Nephron progenitor cell (in vitro differentiated cells): ENCODE results near the gene NCKAP5.

ENCODE experiments used
- DNase-seq: peaks from one replicate; pipeline ENCODE4 v3.0.0; 2021
- H3K27ac Mint-ChIP-seq: 2 replicates; pipeline ENCODE4 v1.8.0; 2021; ENCODE audit warnings: mild to moderate bottlenecking, moderate library complexity, mixed read lengths
- H3K27me3 Mint-ChIP-seq: 2 replicates; pipeline ENCODE4 v1.8.0; 2021; ENCODE audit warnings: mild to moderate bottlenecking, low read depth, mixed read lengths; ENCODE audit not compliant: poor library complexity
- H3K36me3 Mint-ChIP-seq: 2 replicates; pipeline ENCODE4 v1.8.0; 2021; ENCODE audit warnings: low read depth, mixed read lengths
- H3K4me1 Mint-ChIP-seq: 2 replicates; pipeline ENCODE4 v1.8.0; 2021; ENCODE audit warnings: mixed read lengths
- H3K4me3 Mint-ChIP-seq: 2 replicates; pipeline ENCODE4 v1.8.0; 2021; ENCODE audit warnings: mild to moderate bottlenecking, moderate library complexity, mixed read lengths
- H3K9me3 Mint-ChIP-seq: 2 replicates; pipeline ENCODE4 v1.8.0; 2021; ENCODE audit warnings: mild to moderate bottlenecking, moderate library complexity, mixed read lengths
- TF ChIP-seq, protein P1 (sequence below): fragments of 200-600 bp; sonication (generic); IDR thresholded peaks from 2 replicates; pipeline ENCODE4 v1.5.0; 2021; ENCODE audit warnings: antibody characterized with exemption

Gene NCKAP5

GRCh38 chr2:133247631-133248030 is 320.6 kb downstream of the NCKAP5 start:
- no peak for DNase-seq
- Mint-ChIP-seq H3K4me3 (no peak overlapping the region), H3K4me1 (no peaks in the 10 kb centered on the region), H3K27ac (no peak overlapping the region), H3K36me3 (no peaks in the 10 kb centered on the region), H3K9me3 (no peaks in the 10 kb centered on the region), H3K27me3 (no peaks in the 10 kb centered on the region)
- TF ChIP-seq, protein P1, sequence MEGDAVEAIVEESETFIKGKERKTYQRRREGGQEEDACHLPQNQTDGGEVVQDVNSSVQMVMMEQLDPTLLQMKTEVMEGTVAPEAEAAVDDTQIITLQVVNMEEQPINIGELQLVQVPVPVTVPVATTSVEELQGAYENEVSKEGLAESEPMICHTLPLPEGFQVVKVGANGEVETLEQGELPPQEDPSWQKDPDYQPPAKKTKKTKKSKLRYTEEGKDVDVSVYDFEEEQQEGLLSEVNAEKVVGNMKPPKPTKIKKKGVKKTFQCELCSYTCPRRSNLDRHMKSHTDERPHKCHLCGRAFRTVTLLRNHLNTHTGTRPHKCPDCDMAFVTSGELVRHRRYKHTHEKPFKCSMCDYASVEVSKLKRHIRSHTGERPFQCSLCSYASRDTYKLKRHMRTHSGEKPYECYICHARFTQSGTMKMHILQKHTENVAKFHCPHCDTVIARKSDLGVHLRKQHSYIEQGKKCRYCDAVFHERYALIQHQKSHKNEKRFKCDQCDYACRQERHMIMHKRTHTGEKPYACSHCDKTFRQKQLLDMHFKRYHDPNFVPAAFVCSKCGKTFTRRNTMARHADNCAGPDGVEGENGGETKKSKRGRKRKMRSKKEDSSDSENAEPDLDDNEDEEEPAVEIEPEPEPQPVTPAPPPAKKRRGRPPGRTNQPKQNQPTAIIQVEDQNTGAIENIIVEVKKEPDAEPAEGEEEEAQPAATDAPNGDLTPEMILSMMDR: no peak

- no peaks in the 10 kb centered on the region for H3K4me1 Mint-ChIP-seq
- TF ChIP-seq, protein P1: no peak
- no peaks in the 10 kb centered on the region for H3K36me3 Mint-ChIP-seq
- no peak overlapping the region for H3K27ac Mint-ChIP-seq
- H3K4me3 Mint-ChIP-seq: no peak overlapping the region
- H3K9me3 Mint-ChIP-seq: no peaks in the 10 kb centered on the region
- DNase-seq: no peak
- no peaks in the 10 kb centered on the region for H3K27me3 Mint-ChIP-seq
These were observed 327.1 kb downstream of the NCKAP5 start for GRCh38 chr2:133241224-133241571.

- Mint-ChIP-seq H3K4me1 (no peaks in the 10 kb centered on the region), H3K36me3 (no peaks in the 10 kb centered on the region), H3K4me3 (no peak overlapping the region), H3K9me3 (no peaks in the 10 kb centered on the region), H3K27ac (no peak overlapping the region), H3K27me3 (no peaks in the 10 kb centered on the region)
- DNase-seq: no peak
- TF ChIP-seq, protein P1: no peak
These were observed 327.6 kb downstream of the NCKAP5 start for GRCh38 chr2:133240491-133241223.

- TF ChIP-seq, protein P1: no peak
- DNase-seq: no peak
- Mint-ChIP-seq H3K36me3 (no peaks in the 10 kb centered on the region), H3K27ac (no peak overlapping the region), H3K4me1 (no peaks in the 10 kb centered on the region), H3K27me3 (no peaks in the 10 kb centered on the region), H3K9me3 (no peaks in the 10 kb centered on the region), H3K4me3 (no peak overlapping the region)
These were observed 332.3 kb downstream of the NCKAP5 start for GRCh38 chr2:133235968-133236367.

DNA sequence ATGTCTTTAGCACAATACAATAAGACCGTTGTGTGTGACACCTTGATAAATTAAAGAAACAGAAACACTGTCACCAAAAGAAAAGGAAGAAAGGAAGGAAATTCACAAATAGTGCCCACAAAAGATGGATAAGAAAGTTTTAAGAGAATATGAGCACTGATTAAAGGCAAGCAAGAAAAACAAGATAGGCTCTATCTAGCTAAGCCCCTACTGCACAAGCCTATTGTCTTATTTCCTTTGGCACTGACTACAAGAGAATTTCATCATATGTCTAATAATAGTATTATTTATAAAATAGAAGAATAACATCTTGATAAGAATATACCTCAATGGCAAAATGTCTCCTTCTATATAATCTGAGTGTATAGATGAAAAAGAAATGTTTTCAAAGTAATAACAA is 335.7 kb downstream of the NCKAP5 start:
- no peaks in the 10 kb centered on the region for H3K9me3 Mint-ChIP-seq
- no peaks in the 10 kb centered on the region for H3K27me3 Mint-ChIP-seq
- H3K4me3 Mint-ChIP-seq: no peak overlapping the region
- H3K27ac Mint-ChIP-seq: no peak overlapping the region
- TF ChIP-seq, protein P1: no peak
- no peaks in the 10 kb centered on the region for H3K4me1 Mint-ChIP-seq
- no peaks in the 10 kb centered on the region for H3K36me3 Mint-ChIP-seq
- DNase-seq: no peak

DNA sequence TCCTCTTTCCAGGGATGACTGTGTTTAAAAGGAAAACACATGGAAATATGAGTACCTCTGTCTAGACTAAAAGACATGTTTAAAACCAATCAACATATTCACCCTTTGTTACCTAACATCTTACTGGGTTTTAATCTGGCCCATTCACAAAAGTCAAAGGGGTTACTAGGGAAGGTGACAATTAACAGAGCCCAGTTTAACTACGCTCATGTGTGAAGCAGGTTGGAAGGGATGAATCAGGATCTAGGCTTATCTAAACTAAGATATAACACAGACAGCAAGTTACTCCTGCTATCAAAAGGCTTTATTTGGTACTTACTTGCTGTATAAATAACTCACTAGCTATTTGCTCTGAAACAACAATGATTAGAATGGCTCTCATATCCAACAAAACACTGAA is 337.0 kb downstream of the NCKAP5 start:
- no peak overlapping the region for H3K27ac Mint-ChIP-seq

More for the DNA sequence above, 337.0 kb downstream of the NCKAP5 start:
- Mint-ChIP-seq H3K9me3 (no peaks in the 10 kb centered on the region), H3K27me3 (no peaks in the 10 kb centered on the region), H3K36me3 (no peaks in the 10 kb centered on the region), H3K4me1 (no peaks in the 10 kb centered on the region), H3K4me3 (no peak overlapping the region)
- no peak for DNase-seq
- TF ChIP-seq, protein P1: no peak
